ENCODE data around the gene POC1A.

Gene POC1A

DNA sequence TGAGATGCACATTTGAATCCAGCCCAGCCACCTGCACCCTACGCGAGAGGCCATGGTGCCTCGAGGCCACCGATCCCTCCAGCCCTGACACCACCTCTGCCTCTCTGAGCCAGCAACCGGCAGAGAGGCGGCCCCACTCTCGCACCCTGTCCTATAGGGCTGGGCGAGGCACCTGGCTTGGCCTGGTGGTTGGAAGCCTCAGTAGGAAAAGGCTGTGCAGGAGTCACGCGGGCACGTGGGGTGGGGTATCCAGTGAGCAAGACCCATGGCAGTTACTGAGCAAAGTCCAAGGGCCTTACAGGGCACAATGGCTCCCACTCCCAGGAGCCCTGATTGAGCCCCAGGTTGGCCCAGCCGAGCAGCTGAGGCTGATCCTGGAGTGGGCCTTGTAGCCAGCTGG lies 85.5 kb downstream of the POC1A start:
- no CpG with 5 or more reads among the region's 12 CpGs for WGBS (ENCODE audit: insufficient coverage, insufficient read length)
- H3K36me3 ChIP-seq (ENCODE audit: control insufficient read depth, insufficient read depth, low read length) = peaks cover 2% of the 10 kb centered on the region; the same call in 1 of the 2 replicates
- no peaks in the 10 kb centered on the region for H3K27me3 ChIP-seq (ENCODE audit: control insufficient read depth, insufficient read depth, low read length)
- DNase-seq (ENCODE audit: low read depth, low spot score) = no peak
- H3K27ac ChIP-seq (ENCODE audit: low read length) = no peak overlapping the region
- H3K4me1 ChIP-seq (ENCODE audit: control insufficient read depth, insufficient read depth, low read length) = no peaks in the 10 kb centered on the region
- no peak overlapping the region for H3K4me3 ChIP-seq (ENCODE audit: low read length)
- no peaks in the 10 kb centered on the region for H3K9me3 ChIP-seq (ENCODE audit: control insufficient read depth, insufficient read depth, low read length)

DNA sequence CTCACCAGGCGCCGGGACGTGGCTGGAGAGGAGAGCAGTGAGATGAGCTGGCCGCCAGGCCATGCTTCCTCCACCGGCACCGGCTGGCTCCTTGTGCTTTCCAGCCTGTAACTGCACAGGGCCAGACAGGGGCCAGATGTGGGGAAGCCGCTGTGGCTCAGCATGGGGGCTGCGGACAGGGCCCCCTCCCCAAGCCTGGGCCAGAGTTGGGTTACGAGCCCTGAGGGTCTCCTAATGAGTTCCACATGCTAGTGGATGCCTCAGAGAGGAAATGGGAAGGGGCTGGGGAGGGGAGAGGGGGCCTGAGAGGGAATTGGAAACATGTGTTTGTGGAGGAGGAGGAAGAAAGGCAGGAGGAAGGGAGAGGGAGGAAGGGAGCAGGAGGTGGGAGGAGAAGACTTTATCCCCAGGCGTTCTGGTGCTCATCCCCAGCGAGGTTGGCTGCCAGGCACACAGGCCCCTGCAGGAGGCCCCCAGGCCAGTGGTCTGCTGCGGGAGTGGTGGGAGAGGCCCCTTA lies 86.1 kb downstream of the POC1A start:
- H3K9me3 ChIP-seq (ENCODE audit: control insufficient read depth, insufficient read depth, low read length) = no peaks in the 10 kb centered on the region
- DNase-seq (ENCODE audit: low read depth, low spot score) = no peak
- no peak overlapping the region for H3K27ac ChIP-seq (ENCODE audit: low read length)
- no CpG with 5 or more reads among the region's 12 CpGs for WGBS (ENCODE audit: insufficient coverage, insufficient read length)
- H3K36me3 ChIP-seq (ENCODE audit: control insufficient read depth, insufficient read depth, low read length) = no peaks in the 10 kb centered on the region
- no peak overlapping the region for H3K4me3 ChIP-seq (ENCODE audit: low read length)
- no peaks in the 10 kb centered on the region for H3K27me3 ChIP-seq (ENCODE audit: control insufficient read depth, insufficient read depth, low read length)
- H3K4me1 ChIP-seq (ENCODE audit: control insufficient read depth, insufficient read depth, low read length) = no peaks in the 10 kb centered on the region

DNA sequence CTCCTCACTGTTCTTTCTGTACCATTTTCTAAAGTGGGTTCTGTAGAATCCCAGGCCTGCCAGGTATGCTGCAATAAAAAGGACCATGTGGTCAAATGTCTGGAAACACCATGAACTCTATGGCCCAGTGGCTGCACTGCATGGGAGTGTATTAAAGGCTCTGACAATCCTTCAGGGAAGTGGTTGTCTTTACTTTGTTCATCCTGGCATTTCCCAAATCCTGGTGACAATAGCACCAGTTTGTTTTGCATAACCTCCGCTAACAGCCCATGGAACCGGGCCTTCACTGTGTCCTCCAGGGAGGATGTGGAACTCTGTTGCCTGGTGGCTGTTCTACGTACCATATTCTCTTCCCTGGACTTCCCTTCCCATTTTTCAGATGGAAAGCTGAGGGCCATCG lies 86.7 kb downstream of the POC1A start:
- no peak overlapping the region for H3K4me3 ChIP-seq (ENCODE audit: low read length)
- H3K27me3 ChIP-seq (ENCODE audit: control insufficient read depth, insufficient read depth, low read length) = no peaks in the 10 kb centered on the region
- no peaks in the 10 kb centered on the region for H3K36me3 ChIP-seq (ENCODE audit: control insufficient read depth, insufficient read depth, low read length)
- no peak overlapping the region for H3K27ac ChIP-seq (ENCODE audit: low read length)
- H3K9me3 ChIP-seq (ENCODE audit: control insufficient read depth, insufficient read depth, low read length) = no peaks in the 10 kb centered on the region
- WGBS (ENCODE audit: insufficient coverage, insufficient read length) = no CpG with 5 or more reads among the region's 4 CpGs
- no peaks in the 10 kb centered on the region for H3K4me1 ChIP-seq (ENCODE audit: control insufficient read depth, insufficient read depth, low read length)
- DNase-seq (ENCODE audit: low read depth, low spot score) = no peak

DNA sequence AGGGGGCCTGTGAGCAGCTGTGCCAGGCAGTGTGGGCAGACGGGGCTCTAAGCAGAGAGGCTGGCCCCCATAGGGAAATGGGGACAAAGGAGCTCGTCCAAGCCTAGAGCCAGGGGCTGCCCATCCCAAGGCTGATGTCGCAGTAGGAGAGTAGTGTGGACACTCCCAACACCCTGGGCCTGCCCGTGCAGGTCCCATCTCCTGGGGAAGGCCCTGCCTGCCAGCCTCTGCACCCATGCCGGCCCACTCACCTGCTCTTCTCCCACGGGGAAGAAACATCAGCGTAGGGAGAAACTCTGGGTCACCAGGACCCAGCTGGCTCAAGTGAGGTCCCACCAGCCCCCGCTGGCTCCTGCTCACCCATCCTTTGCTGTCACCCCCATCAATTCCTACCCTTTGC lies 87.2 kb downstream of the POC1A start:
- H3K4me1 ChIP-seq (ENCODE audit: control insufficient read depth, insufficient read depth, low read length) = no peaks in the 10 kb centered on the region
- H3K27ac ChIP-seq (ENCODE audit: low read length) = no peak overlapping the region
- H3K9me3 ChIP-seq (ENCODE audit: control insufficient read depth, insufficient read depth, low read length) = no peaks in the 10 kb centered on the region
- H3K27me3 ChIP-seq (ENCODE audit: control insufficient read depth, insufficient read depth, low read length) = no peaks in the 10 kb centered on the region
- no peaks in the 10 kb centered on the region for H3K36me3 ChIP-seq (ENCODE audit: control insufficient read depth, insufficient read depth, low read length)
- WGBS (ENCODE audit: insufficient coverage, insufficient read length) = no CpG with 5 or more reads among the region's 8 CpGs
- no peak overlapping the region for H3K4me3 ChIP-seq (ENCODE audit: low read length)
- no peak for DNase-seq (ENCODE audit: low read depth, low spot score)

DNA sequence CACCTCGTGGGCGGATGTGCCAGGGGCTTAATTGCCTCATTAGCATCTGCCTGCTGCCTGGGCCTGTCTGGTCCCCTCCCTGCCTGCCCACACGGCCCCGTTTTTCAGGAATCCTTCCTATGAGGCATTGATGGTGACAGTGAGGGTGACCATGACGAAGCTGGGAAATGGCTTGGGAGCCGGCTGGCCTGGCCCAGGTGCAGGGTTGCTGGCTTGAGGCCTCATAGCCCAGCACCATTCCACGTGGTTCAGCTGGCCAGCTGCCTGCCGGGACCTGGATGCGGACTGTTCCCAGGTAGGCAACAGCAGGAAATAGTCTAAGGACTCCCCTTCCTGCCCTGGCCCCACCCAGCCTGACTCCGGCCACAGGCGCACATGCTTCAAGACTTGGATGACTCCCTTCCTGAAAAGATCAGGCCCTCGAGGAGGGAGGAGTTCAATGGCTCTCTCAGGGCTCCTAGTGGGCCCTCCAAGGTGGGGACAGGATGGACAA lies 88.9 kb downstream of the POC1A start:
- Histone ChIP-seq H3K4me1 (ENCODE audit: control insufficient read depth, insufficient read depth, low read length) (no peaks in the 10 kb centered on the region), H3K4me3 (ENCODE audit: low read length) (no peak overlapping the region), H3K36me3 (ENCODE audit: control insufficient read depth, insufficient read depth, low read length) (no peaks in the 10 kb centered on the region), H3K9me3 (ENCODE audit: control insufficient read depth, insufficient read depth, low read length) (no peaks in the 10 kb centered on the region), H3K27ac (ENCODE audit: low read length) (no peak overlapping the region), H3K27me3 (ENCODE audit: control insufficient read depth, insufficient read depth, low read length) (no peaks in the 10 kb centered on the region)
- no CpG with 5 or more reads among the region's 12 CpGs for WGBS (ENCODE audit: insufficient coverage, insufficient read length)
- DNase-seq (ENCODE audit: low read depth, low spot score) = no peak

DNA sequence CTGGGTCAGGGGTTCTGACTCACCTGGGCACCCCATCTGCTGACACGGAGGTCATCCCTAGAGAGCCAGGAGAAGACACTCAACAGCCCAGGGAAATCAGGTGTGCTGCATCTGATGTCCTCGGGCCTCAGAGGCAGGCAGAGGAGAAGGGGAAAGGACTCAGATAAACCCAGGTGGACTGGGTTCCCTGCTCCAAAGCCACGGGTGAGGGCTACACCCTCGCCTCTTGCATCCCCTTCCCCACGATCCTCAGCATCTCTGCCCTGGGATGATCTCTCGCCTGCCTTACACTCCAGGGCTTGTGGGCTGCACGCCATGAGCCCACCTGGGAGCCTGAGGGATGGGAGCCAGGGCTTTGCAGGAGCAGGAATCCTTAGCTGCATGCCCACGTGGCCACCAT lies 89.7 kb downstream of the POC1A start:
- Histone ChIP-seq H3K4me1 (ENCODE audit: control insufficient read depth, insufficient read depth, low read length) (no peaks in the 10 kb centered on the region), H3K27me3 (ENCODE audit: control insufficient read depth, insufficient read depth, low read length) (no peaks in the 10 kb centered on the region), H3K36me3 (ENCODE audit: control insufficient read depth, insufficient read depth, low read length) (no peaks in the 10 kb centered on the region), H3K9me3 (ENCODE audit: control insufficient read depth, insufficient read depth, low read length) (no peaks in the 10 kb centered on the region), H3K4me3 (ENCODE audit: low read length) (no peak overlapping the region), H3K27ac (ENCODE audit: low read length) (no peak overlapping the region)
- DNase-seq (ENCODE audit: low read depth, low spot score) = no peak
- no CpG with 5 or more reads among the region's 8 CpGs for WGBS (ENCODE audit: insufficient coverage, insufficient read length)

DNA sequence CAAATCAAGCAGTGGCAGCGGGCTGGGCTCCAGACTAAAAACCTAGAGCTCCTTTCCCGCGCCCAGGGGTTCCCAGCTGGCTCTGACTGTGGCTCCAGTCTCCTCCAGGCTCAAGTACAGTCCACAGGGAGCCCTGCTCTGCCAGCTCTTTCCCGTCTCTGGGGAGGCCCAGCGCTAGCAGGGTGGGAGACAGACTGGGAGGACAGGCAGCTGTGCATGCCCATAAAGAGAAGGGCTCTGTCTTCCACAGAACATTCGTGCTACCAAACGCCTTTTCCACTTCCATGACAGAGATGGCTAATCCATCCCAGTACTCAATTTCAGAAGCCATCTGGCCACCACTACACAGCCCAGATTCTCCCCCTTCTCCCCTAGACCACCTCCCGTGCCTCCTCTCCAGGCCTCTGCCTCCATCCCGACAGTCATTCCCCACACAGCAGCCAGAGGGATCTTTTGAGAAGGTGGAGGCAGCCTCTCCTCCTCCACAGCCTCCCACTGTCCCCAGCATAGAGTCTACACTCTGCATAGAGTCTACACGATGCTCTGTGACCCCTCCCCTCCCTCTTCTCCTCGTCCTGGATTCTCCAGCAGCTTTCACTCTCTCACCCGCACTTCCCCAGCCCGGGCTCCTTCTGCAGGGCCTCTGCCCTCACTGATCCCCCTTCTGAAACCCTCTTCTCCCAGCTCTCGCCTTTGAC lies 91.0 kb downstream of the POC1A start:
- H3K36me3 ChIP-seq (ENCODE audit: control insufficient read depth, insufficient read depth, low read length) = no peaks in the 10 kb centered on the region
- no peaks in the 10 kb centered on the region for H3K9me3 ChIP-seq (ENCODE audit: control insufficient read depth, insufficient read depth, low read length)
- no peak overlapping the region for H3K27ac ChIP-seq (ENCODE audit: low read length)
- WGBS (ENCODE audit: insufficient coverage, insufficient read length) = no CpG with 5 or more reads among the region's 14 CpGs
- H3K4me3 ChIP-seq (ENCODE audit: low read length) = no peak overlapping the region
- DNase-seq (ENCODE audit: low read depth, low spot score) = no peak
- no peaks in the 10 kb centered on the region for H3K27me3 ChIP-seq (ENCODE audit: control insufficient read depth, insufficient read depth, low read length)
- H3K4me1 ChIP-seq (ENCODE audit: control insufficient read depth, insufficient read depth, low read length) = no peaks in the 10 kb centered on the region

DNA sequence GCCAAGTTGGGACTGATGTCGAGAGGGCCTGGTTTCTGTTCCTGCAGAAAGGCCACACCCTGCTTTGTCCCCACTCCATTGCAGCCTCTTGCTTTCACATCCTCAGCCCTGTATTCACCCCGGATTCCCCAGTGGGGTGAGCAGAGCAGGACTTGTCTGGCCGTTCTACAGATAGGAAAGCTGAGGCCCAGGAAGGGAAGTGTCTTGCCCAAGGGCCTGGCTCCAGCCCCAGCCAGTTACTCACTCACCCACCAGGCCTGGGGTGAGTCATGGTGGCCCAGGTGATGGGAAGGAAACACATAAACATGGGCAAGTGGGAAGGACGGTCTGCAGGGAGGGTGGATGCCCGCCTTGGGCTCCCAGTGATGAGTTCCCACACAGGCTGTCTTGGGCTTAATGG lies 91.7 kb downstream of the POC1A start:
- H3K4me3 ChIP-seq (ENCODE audit: low read length) = no peak overlapping the region
- no peaks in the 10 kb centered on the region for H3K36me3 ChIP-seq (ENCODE audit: control insufficient read depth, insufficient read depth, low read length)
- no CpG with 5 or more reads among the region's 5 CpGs for WGBS (ENCODE audit: insufficient coverage, insufficient read length)
- H3K9me3 ChIP-seq (ENCODE audit: control insufficient read depth, insufficient read depth, low read length) = no peaks in the 10 kb centered on the region
- no peak for DNase-seq (ENCODE audit: low read depth, low spot score)
- H3K27ac ChIP-seq (ENCODE audit: low read length) = no peak overlapping the region
- no peaks in the 10 kb centered on the region for H3K4me1 ChIP-seq (ENCODE audit: control insufficient read depth, insufficient read depth, low read length)
- no peaks in the 10 kb centered on the region for H3K27me3 ChIP-seq (ENCODE audit: control insufficient read depth, insufficient read depth, low read length)

DNA sequence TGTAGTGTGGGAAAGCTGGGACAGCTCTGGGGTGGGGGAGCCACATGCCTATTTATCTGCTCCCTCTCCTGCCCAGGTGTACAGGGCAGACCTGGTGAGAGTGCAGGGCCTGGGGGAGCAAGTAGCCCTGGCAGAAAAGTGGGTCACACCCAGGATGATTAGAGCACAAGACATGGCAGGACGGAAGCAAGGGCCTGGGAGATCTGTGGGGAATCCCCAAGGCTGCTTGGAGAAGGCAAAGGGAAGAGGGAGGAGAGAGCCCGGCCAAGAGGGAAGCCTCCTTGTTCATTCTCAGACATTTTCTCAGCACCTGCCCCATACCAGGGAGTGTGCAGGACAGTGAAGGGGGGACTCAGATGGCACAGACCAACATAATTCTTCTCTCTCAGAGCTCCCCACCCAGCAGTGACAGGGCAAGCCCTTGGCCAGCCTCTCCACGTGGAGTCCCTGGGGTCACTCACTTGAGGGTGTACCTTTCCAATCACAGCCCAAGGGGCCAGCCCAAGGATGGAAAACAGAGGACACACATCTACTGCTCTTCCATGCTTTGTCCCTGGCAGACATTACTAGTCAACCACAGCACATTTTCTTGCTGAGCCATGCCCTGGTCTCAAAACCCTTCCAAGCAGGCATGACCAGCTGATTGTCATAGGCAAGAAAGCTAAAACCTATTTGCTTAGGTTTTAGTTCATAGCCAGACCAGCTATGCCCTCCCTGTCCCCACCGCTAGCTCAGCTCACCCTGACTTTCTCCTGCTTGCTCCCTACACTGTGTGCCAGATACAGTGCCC lies 92.9 kb downstream of the POC1A start:
- H3K4me1 ChIP-seq (ENCODE audit: control insufficient read depth, insufficient read depth, low read length) = no peaks in the 10 kb centered on the region
- no peaks in the 10 kb centered on the region for H3K9me3 ChIP-seq (ENCODE audit: control insufficient read depth, insufficient read depth, low read length)
- H3K4me3 ChIP-seq (ENCODE audit: low read length) = no peak overlapping the region
- no peaks in the 10 kb centered on the region for H3K27me3 ChIP-seq (ENCODE audit: control insufficient read depth, insufficient read depth, low read length)
- H3K27ac ChIP-seq (ENCODE audit: low read length) = no peak overlapping the region
- no peaks in the 10 kb centered on the region for H3K36me3 ChIP-seq (ENCODE audit: control insufficient read depth, insufficient read depth, low read length)
- no CpG with 5 or more reads among the region's 4 CpGs for WGBS (ENCODE audit: insufficient coverage, insufficient read length)
- DNase-seq (ENCODE audit: low read depth, low spot score) = no peak

DNA sequence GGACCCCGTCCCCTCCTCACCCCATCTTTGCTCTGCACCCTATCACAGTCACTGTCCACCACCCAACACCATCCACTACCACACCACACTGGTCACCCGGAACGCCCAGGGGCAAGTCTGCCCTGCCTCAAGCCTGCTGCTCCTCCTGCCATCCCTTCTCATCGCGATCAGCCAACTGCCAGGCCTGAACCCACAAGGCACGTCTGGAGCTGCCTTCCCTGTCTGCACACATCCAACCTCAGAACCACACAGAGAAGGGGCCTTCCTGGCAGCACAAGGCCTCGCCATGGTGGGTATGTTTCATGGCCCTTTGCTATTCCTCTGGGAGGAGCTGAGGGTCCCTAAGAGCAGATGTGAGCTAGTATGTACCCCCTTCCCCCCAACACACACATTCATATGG lies 94.4 kb downstream of the POC1A start:
- H3K9me3 ChIP-seq (ENCODE audit: control insufficient read depth, insufficient read depth, low read length) = no peaks in the 10 kb centered on the region
- no peak for DNase-seq (ENCODE audit: low read depth, low spot score)
- no peaks in the 10 kb centered on the region for H3K27me3 ChIP-seq (ENCODE audit: control insufficient read depth, insufficient read depth, low read length)
- H3K4me1 ChIP-seq (ENCODE audit: control insufficient read depth, insufficient read depth, low read length) = peaks cover 2% of the 10 kb centered on the region
- no peaks in the 10 kb centered on the region for H3K36me3 ChIP-seq (ENCODE audit: control insufficient read depth, insufficient read depth, low read length)
- no peak overlapping the region for H3K4me3 ChIP-seq (ENCODE audit: low read length)
- no CpG with 5 or more reads among the region's 7 CpGs for WGBS (ENCODE audit: insufficient coverage, insufficient read length)
- H3K27ac ChIP-seq (ENCODE audit: low read length) = no peak overlapping the region

Measured in iPS DF 6.9 (cell line).